H9 (cell line): ENCODE results near the gene SLC9A4. TPM values are rescaled to one million over a fixed set of nuclear protein-coding genes. Genes with fewer than 3 reads are reported as not detected.

Source experiments
- DNase-seq: peaks from one replicate; pipeline ENCODE4 v3.0.0-alpha.2; 2017
- H2AFZ ChIP-seq: one replicate; pipeline ENCODE4 v1.6.1; 2013; ENCODE audit warnings: mild to moderate bottlenecking, low read length, control low read depth, moderate library complexity
- H2AK5ac ChIP-seq: 2 replicates; pipeline ENCODE4 v1.6.1; 2013; ENCODE audit warnings: low read length, control low read depth, mixed read lengths; ENCODE audit not compliant: insufficient read length
- H2BK120ac ChIP-seq: one replicate; pipeline ENCODE4 v1.6.1; 2013; ENCODE audit warnings: low read depth, mild to moderate bottlenecking, low read length, control low read depth, inconsistent platforms; ENCODE audit not compliant: poor library complexity, severe bottlenecking
- H2BK12ac ChIP-seq: 2 replicates; pipeline ENCODE4 v1.6.1; 2013; ENCODE audit warnings: low read length, control low read depth, mixed read lengths, low read depth; ENCODE audit not compliant: insufficient read length
- H2BK15ac ChIP-seq: 2 replicates; pipeline ENCODE4 v1.6.1; 2013; ENCODE audit warnings: low read depth, low read length, control low read depth
- H2BK20ac ChIP-seq: one replicate; pipeline ENCODE4 v1.6.1; 2013; ENCODE audit warnings: low read depth, mild to moderate bottlenecking, low read length, control low read depth, inconsistent platforms; ENCODE audit not compliant: poor library complexity, severe bottlenecking
- H2BK5ac ChIP-seq: 2 replicates; pipeline ENCODE4 v1.6.1; 2013; ENCODE audit warnings: low read length, control low read depth, mixed read lengths; ENCODE audit not compliant: insufficient read length
- H3K14ac ChIP-seq: 2 replicates; pipeline ENCODE4 v1.6.1; 2013; ENCODE audit warnings: low read length, control low read depth; ENCODE audit not compliant: insufficient read depth
- H3K18ac ChIP-seq: 2 replicates; pipeline ENCODE4 v1.6.1; 2013; ENCODE audit warnings: low read depth, mild to moderate bottlenecking, mixed read lengths, low read length, control low read depth; ENCODE audit not compliant: insufficient read length
- H3K23ac ChIP-seq: 2 replicates; pipeline ENCODE4 v1.6.1; 2013; ENCODE audit warnings: low read length, control low read depth, mixed read lengths, low read depth; ENCODE audit not compliant: insufficient read length
- H3K23me2 ChIP-seq: 2 replicates; pipeline ENCODE4 v1.6.1; 2013; ENCODE audit warnings: low read depth, mild to moderate bottlenecking, mixed read lengths, low read length, control low read depth; ENCODE audit not compliant: insufficient read length, poor library complexity, severe bottlenecking
- H3K27ac ChIP-seq: 2 replicates; pipeline ENCODE4 v1.5.1; 2013; ENCODE audit warnings: low read length, control low read depth, mixed read lengths, low read depth; ENCODE audit not compliant: insufficient read length
- H3K27me3 ChIP-seq: 2 replicates; pipeline ENCODE4 v1.6.1; 2013; ENCODE audit warnings: low read length, control low read depth, inconsistent platforms; ENCODE audit not compliant: insufficient read depth
- H3K4ac ChIP-seq: 2 replicates; pipeline ENCODE4 v1.6.1; 2013; ENCODE audit warnings: low read depth, mild to moderate bottlenecking, control low read depth, inconsistent platforms, low read length, moderate library complexity
- H3K4me1 ChIP-seq: 2 replicates; pipeline ENCODE4 v1.6.1; 2013; ENCODE audit warnings: low read length, control low read depth, inconsistent platforms; ENCODE audit not compliant: insufficient read depth
- H3K4me2 ChIP-seq: 2 replicates; pipeline ENCODE4 v1.6.1; 2013; ENCODE audit warnings: low read length, control low read depth, mixed read lengths; ENCODE audit not compliant: insufficient read length, insufficient read depth
- H3K56ac ChIP-seq: 2 replicates; pipeline ENCODE4 v1.6.1; 2013; ENCODE audit warnings: low read depth, mild to moderate bottlenecking, mixed read lengths, low read length, control low read depth; ENCODE audit not compliant: insufficient read length
- H3K79me1 ChIP-seq: 2 replicates; pipeline ENCODE4 v1.6.1; 2013; ENCODE audit warnings: low read depth, mild to moderate bottlenecking, moderate library complexity, low read length, control low read depth, inconsistent platforms; ENCODE audit not compliant: insufficient read depth, poor library complexity, severe bottlenecking
- H3K79me2 ChIP-seq: 2 replicates; pipeline ENCODE4 v1.6.1; 2013; ENCODE audit warnings: low read length, control low read depth, inconsistent platforms; ENCODE audit not compliant: insufficient read depth
- H3K9ac ChIP-seq: 2 replicates; pipeline ENCODE4 v1.6.1; 2013; ENCODE audit warnings: low read length, control low read depth, mixed read lengths; ENCODE audit not compliant: insufficient read length; ENCODE audit errors: extremely low read depth
- H3K9me3 ChIP-seq: one replicate; pipeline ENCODE4 v1.6.1; 2013; ENCODE audit warnings: low read depth, low read length, inconsistent platforms; ENCODE audit not compliant: control insufficient read depth
- H3T11ph ChIP-seq: one replicate; pipeline ENCODE4 v1.6.1; 2013; ENCODE audit warnings: mild to moderate bottlenecking, low read length, control low read depth, inconsistent platforms
- H4K20me1 ChIP-seq: one replicate; pipeline ENCODE4 v1.6.1; 2013; ENCODE audit not compliant: control insufficient read depth, insufficient read length, insufficient read depth
- H4K5ac ChIP-seq: 2 replicates; pipeline ENCODE4 v1.6.1; 2013; ENCODE audit warnings: low read depth, mild to moderate bottlenecking, mixed read lengths, low read length, control low read depth; ENCODE audit not compliant: insufficient read length
- H4K8ac ChIP-seq: replicated peaks from 2 replicates; pipeline ENCODE4 v1.6.1; 2013; ENCODE audit warnings: low read length, control low read depth, mixed read lengths, low read depth; ENCODE audit not compliant: insufficient read length
- H4K91ac ChIP-seq: 2 replicates; pipeline ENCODE4 v1.6.1; 2013; ENCODE audit warnings: low read depth, mild to moderate bottlenecking, moderate library complexity, mixed read lengths, low read length, control low read depth; ENCODE audit not compliant: insufficient read length
- H3K27ac Mint-ChIP-seq, 3 experiments: 2 replicates in 2 of 3; 3 replicates in 1 of 3; pipeline ENCODE4 v1.8.0; 2020 to 2021; ENCODE audit warnings: mixed read lengths in 3 of 3, mild to moderate bottlenecking in 1 of 3, moderate library complexity in 1 of 3
- H3K27me3 Mint-ChIP-seq: 2 replicates; pipeline ENCODE4 v1.8.0; 2021; ENCODE audit warnings: low read depth, mild to moderate bottlenecking, moderate library complexity, mixed read lengths
- H3K36me3 Mint-ChIP-seq, 3 experiments: 2 replicates in 2 of 3; 3 replicates in 1 of 3; pipeline ENCODE4 v1.8.0; 2020 to 2021; ENCODE audit warnings: low read depth in 3 of 3, mixed read lengths in 3 of 3; ENCODE audit not compliant: insufficient read depth in 1 of 3
- H3K4me1 Mint-ChIP-seq, 2 experiments: 2 replicates each; pipeline ENCODE4 v1.8.0; 2020; ENCODE audit warnings: mixed read lengths in 2 of 2
- H3K4me3 Mint-ChIP-seq, 2 experiments: 2 replicates in 1 of 2; 3 replicates in 1 of 2; pipeline ENCODE4 v1.8.0; 2020 to 2021; ENCODE audit warnings: mild to moderate bottlenecking in 2 of 2, mixed read lengths in 2 of 2, moderate library complexity in 1 of 2
- H3K9me3 Mint-ChIP-seq, 2 experiments: 2 replicates in 1 of 2; 3 replicates in 1 of 2; pipeline ENCODE4 v1.8.0; 2020; ENCODE audit warnings: mild to moderate bottlenecking in 2 of 2, mixed read lengths in 2 of 2, moderate library complexity in 1 of 2
- CTCF ChIP-seq: fragments of 200-600 bp; sonication (generic); conservative IDR thresholded peaks from 3 replicates; pipeline ENCODE4 v1.8.0; 2021; ENCODE audit warnings: antibody characterized with exemption, mild to moderate bottlenecking
- WGBS: extraction: QIAGEN DNeasy Blood & Tissue Kit; methylation state at CpG from one replicate; pipeline ENCODE4 v1.1.7; 2013; ENCODE audit warnings: missing lambda C conversion rate, low lambda C conversion rate, mixed read lengths; ENCODE audit not compliant: insufficient read length; ENCODE audit errors: extremely low coverage; 5-methylcytosine and 5-hydroxymethylcytosine counted together
- total RNA-seq: library from RNA; stranded (reverse); gene quantifications from 2 replicates; pipeline ENCODE4 v1.2.1, GENCODE V29; 2021

SLC9A4 gene
- total RNA-seq, 1 experiment from 2014 or later, result not detected

- no peaks in the 10 kb centered on the region for H4K20me1 ChIP-seq
Observed at GRCh38 chr2:102481931-102482330, 8.9 kb downstream of the SLC9A4 start.

More at GRCh38 chr2:102481931-102482330, 8.9 kb downstream of the SLC9A4 start:
- H2BK20ac ChIP-seq, result no peak overlapping the region
- H3K14ac ChIP-seq, result no peak overlapping the region
- no peak overlapping the region for H2BK5ac ChIP-seq
- H3K79me1 ChIP-seq, result no peaks in the 10 kb centered on the region
- H2AK5ac ChIP-seq, result no peak overlapping the region
- H3K27ac Mint-ChIP-seq, result no peak overlapping the region
- no peak overlapping the region for H3K23ac ChIP-seq
- no CpG with 5 or more reads among the region's 7 CpGs for WGBS
- no peak overlapping the region for H2BK15ac ChIP-seq
- H3K4ac ChIP-seq, result no peak overlapping the region
- no peaks in the 10 kb centered on the region; a peak in 1 of 5 replicates for H3K9me3 Mint-ChIP-seq
- H2AFZ ChIP-seq, result no peak overlapping the region
- no peak overlapping the region for H3K9ac ChIP-seq
- H3K4me3 Mint-ChIP-seq, result no peak overlapping the region
- no peak for TF ChIP-seq CTCF
- H3K36me3 Mint-ChIP-seq, result no peaks in the 10 kb centered on the region
- no peak overlapping the region for H4K8ac ChIP-seq
- peaks cover 4 to 6% of the 10 kb centered on the region in 2 experiments; a peak in 3 of 4 replicates for H3K4me1 Mint-ChIP-seq
- no peak overlapping the region for H2BK120ac ChIP-seq
- DNase-seq, result no peak
- H3K18ac ChIP-seq, result no peak overlapping the region
- H3K9me3 ChIP-seq, result no peaks in the 10 kb centered on the region
- no peaks in the 10 kb centered on the region for H3K27me3 ChIP-seq
- H4K5ac ChIP-seq, result no peak overlapping the region
- no peak overlapping the region for H3T11ph ChIP-seq
- no peaks in the 10 kb centered on the region for H3K4me1 ChIP-seq
- H3K27me3 Mint-ChIP-seq, result no peaks in the 10 kb centered on the region; the same call in none of the 2 replicates
- H3K27ac ChIP-seq, result no peak overlapping the region
- H3K4me2 ChIP-seq, result no peak overlapping the region
- H3K79me2 ChIP-seq, result no peaks in the 10 kb centered on the region
- H3K23me2 ChIP-seq, result no peaks in the 10 kb centered on the region
- H4K91ac ChIP-seq, result no peak overlapping the region
- H2BK12ac ChIP-seq, result no peak overlapping the region
- no peak overlapping the region for H3K56ac ChIP-seq
